Measurements from ENCODE around the gene EPHA8. TPM values are rescaled to one million over a fixed set of nuclear protein-coding genes. Genes with fewer than 3 reads are reported as not detected.

EPHA8 gene
- total and polyA plus RNA-seq, 5 donors: not detected

- H3K4me3 ChIP-seq (ENCODE audit: low read length): no peak overlapping the region
- intact Hi-C loops (cut with DNase I): no loop called here
- no peaks in the 10 kb centered on the region for H3K4me1 ChIP-seq (ENCODE audit: control insufficient read depth, insufficient read depth, low read length)
- no peaks in the 10 kb centered on the region for H3K27me3 ChIP-seq (ENCODE audit: control insufficient read depth, insufficient read depth)
- ATAC-seq (peak in 1 of 2 donors; percentile 48), DNase-seq (peak in 2 of 3 donors; percentile 10 to 12)
- H3K27ac ChIP-seq (ENCODE audit: low read length): peak overlapping the region; percentile 25
- 50% methylated on average over 29 of the region's 29 CpGs for WGBS
- H3K9me3 ChIP-seq (ENCODE audit: control insufficient read depth, low read length): no peaks in the 10 kb centered on the region
Measured at GRCh38 chr1:22582661-22583635, 19.7 kb downstream of the EPHA8 start.

GRCh38 chr1:22584001-22584562 lies 20.8 kb downstream of the EPHA8 start:
- intact Hi-C loops (cut with DNase I): no loop called here
- Histone ChIP-seq H3K27me3 (ENCODE audit: control insufficient read depth, insufficient read depth) (no peaks in the 10 kb centered on the region), H3K4me3 (ENCODE audit: low read length) (no peak overlapping the region), H3K27ac (ENCODE audit: low read length) (no peak overlapping the region), H3K9me3 (ENCODE audit: control insufficient read depth, low read length) (no peaks in the 10 kb centered on the region), H3K4me1 (ENCODE audit: control insufficient read depth, insufficient read depth, low read length) (no peaks in the 10 kb centered on the region)
- DNase-seq: no peak
- WGBS: 72% methylated on average over 10 of the region's 10 CpGs
- no peak for ATAC-seq

DNA sequence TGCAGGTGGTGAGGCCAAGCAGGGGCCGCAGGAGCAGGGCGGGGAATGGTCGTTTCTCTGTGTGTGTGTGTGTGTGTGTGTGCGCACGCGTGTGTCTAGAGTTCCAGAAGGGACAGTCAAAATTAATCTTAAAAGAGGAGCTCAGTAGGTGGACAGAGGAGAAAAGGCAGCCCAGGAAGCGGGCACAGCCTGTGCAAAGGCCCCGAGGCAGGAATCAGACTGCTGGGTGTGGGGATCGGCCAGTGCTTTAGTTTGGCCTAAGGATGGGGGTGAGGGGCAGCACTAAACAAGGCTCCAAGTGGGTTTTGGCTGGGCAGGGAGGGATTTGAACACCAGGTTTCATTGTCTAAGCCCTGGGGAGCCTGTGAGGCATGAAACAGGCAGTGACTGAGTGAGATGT lies 21.7 kb downstream of the EPHA8 start:
- Histone ChIP-seq H3K9me3 (ENCODE audit: control insufficient read depth, low read length) (no peaks in the 10 kb centered on the region), H3K4me1 (ENCODE audit: control insufficient read depth, insufficient read depth, low read length) (no peaks in the 10 kb centered on the region), H3K4me3 (ENCODE audit: low read length) (no peak overlapping the region), H3K27ac (ENCODE audit: low read length) (no peak overlapping the region), H3K27me3 (ENCODE audit: control insufficient read depth, insufficient read depth) (no peaks in the 10 kb centered on the region)
- intact Hi-C loops (cut with DNase I): no loop called here
- no peak for DNase-seq
- 92% methylated on average over 9 of the region's 9 CpGs for WGBS
- no peak for ATAC-seq

DNA sequence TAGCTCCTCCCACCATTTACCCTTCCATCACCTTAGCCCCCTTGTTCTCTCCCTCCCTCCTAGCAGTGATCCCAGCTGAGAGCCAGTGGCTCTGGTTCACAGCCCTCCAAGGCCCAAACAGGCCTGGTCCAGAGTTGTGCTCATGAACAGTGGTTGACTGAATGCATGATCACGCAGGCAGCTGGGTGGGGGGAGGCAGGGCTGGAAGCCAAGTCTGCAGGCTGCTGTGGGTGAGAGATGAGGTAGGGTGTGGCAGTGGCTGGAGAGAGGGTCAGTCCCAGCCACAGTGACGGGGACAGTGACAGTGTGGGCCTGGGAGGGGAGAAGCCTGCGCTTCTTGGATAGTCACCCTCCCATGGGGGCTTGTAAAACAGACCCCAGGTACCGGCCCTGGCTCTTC lies 22.2 kb downstream of the EPHA8 start:
- Histone ChIP-seq H3K9me3 (ENCODE audit: control insufficient read depth, low read length) (no peaks in the 10 kb centered on the region), H3K4me1 (ENCODE audit: control insufficient read depth, insufficient read depth, low read length) (no peaks in the 10 kb centered on the region), H3K27ac (ENCODE audit: low read length) (no peak overlapping the region), H3K4me3 (ENCODE audit: low read length) (no peak overlapping the region), H3K27me3 (ENCODE audit: control insufficient read depth, insufficient read depth) (no peaks in the 10 kb centered on the region)
- intact Hi-C loops (cut with DNase I): no loop called here
- DNase-seq (no peak), ATAC-seq (no peak)
- WGBS: 83% methylated on average over 4 of the region's 4 CpGs

DNA sequence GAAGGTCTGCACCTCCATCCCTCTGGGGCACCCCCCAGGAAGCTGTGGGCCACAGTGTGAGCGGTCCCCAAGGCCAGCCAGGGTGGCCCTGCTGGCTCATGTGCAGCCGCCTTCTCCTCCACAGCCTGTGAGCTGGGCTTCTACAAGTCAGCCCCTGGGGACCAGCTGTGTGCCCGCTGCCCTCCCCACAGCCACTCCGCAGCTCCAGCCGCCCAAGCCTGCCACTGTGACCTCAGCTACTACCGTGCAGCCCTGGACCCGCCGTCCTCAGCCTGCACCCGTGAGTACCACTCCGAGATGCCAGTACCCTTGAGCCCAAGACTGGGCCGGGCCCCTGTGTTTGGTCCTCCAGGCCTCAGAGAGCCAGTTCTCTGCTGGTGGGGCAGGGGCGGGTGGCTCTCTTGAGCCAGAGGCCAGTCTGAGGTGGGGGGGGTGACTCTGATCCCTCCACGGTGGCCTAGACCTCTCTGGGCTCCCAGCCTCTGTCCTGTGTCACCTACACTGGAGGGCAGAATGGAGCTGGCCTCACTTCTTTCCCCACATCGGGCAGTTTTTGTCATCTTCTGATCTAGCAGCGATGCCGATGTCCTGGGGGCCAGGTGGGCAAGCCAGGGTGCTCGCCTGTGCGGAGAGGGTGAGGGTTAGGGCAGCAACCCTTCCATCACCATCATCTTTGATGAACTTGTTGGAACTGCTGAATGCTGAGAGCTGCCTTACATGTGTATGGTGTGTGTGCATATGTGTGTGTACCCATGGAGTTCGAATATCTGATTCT lies 23.3 kb downstream of the EPHA8 start:
- Histone ChIP-seq H3K27me3 (ENCODE audit: control insufficient read depth, insufficient read depth) (no peaks in the 10 kb centered on the region), H3K9me3 (ENCODE audit: control insufficient read depth, low read length) (no peaks in the 10 kb centered on the region), H3K4me3 (ENCODE audit: low read length) (no peak overlapping the region), H3K4me1 (ENCODE audit: control insufficient read depth, insufficient read depth, low read length) (no peaks in the 10 kb centered on the region), H3K27ac (ENCODE audit: low read length) (no peak overlapping the region)
- ATAC-seq (peak in 1 of 2 donors; percentile 9), DNase-seq (no peak)
- intact Hi-C loops (cut with DNase I): no loop called here
- 87% methylated on average over 19 of the region's 19 CpGs for WGBS

- no peak overlapping the region for H3K27ac ChIP-seq (ENCODE audit: low read length)
- H3K9me3 ChIP-seq (ENCODE audit: control insufficient read depth, low read length): no peaks in the 10 kb centered on the region
- 74% methylated on average over 7 of the region's 7 CpGs for WGBS
- H3K4me3 ChIP-seq (ENCODE audit: low read length): no peak overlapping the region
- no peak for ATAC-seq
- intact Hi-C loops (cut with DNase I): no loop called here
- no peak for DNase-seq
- H3K4me1 ChIP-seq (ENCODE audit: control insufficient read depth, insufficient read depth, low read length): no peaks in the 10 kb centered on the region
- no peaks in the 10 kb centered on the region for H3K27me3 ChIP-seq (ENCODE audit: control insufficient read depth, insufficient read depth)
Measured at GRCh38 chr1:22587247-22587646, 24.0 kb downstream of the EPHA8 start.

GRCh38 chr1:22588899-22589422 lies 25.7 kb downstream of the EPHA8 start:
- intact Hi-C loops (cut with DNase I): no loop called here
- Histone ChIP-seq H3K4me1 (ENCODE audit: control insufficient read depth, insufficient read depth, low read length) (no peaks in the 10 kb centered on the region), H3K27ac (ENCODE audit: low read length) (no peak overlapping the region), H3K9me3 (ENCODE audit: control insufficient read depth, low read length) (no peaks in the 10 kb centered on the region), H3K4me3 (ENCODE audit: low read length) (no peak overlapping the region), H3K27me3 (ENCODE audit: control insufficient read depth, insufficient read depth) (no peaks in the 10 kb centered on the region)
- 84% methylated on average over 24 of the region's 24 CpGs for WGBS
- no peak for ATAC-seq
- no peak for DNase-seq

DNA sequence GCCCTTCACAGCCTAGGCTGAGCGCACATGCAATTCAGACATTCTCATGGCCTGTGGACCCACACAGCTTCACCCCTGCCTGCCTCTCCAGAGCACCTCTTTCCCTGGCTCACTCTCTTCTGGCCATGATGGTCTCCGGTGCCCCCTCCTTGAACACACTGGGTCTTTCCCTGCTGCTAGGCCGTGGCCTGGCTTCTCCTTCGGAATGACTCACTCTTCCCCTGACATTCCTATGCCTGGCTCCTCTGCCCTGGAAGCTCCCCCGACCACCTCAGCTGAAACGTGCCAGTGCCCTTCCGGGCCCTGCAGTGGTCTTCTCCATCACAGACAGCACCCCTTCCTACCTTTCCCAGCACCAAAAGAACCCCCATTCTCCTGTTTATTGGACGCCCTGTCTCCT lies 28.3 kb downstream of the EPHA8 start:
- no peaks in the 10 kb centered on the region for H3K27me3 ChIP-seq (ENCODE audit: control insufficient read depth, insufficient read depth)
- H3K9me3 ChIP-seq (ENCODE audit: control insufficient read depth, low read length): no peaks in the 10 kb centered on the region
- no peaks in the 10 kb centered on the region for H3K4me1 ChIP-seq (ENCODE audit: control insufficient read depth, insufficient read depth, low read length)
- no peak for DNase-seq
- ATAC-seq: no peak
- intact Hi-C loops (cut with DNase I): no loop called here
- 66% methylated on average over 8 of the region's 8 CpGs for WGBS
- H3K27ac ChIP-seq (ENCODE audit: low read length): no peak overlapping the region
- no peak overlapping the region for H3K4me3 ChIP-seq (ENCODE audit: low read length)

DNA sequence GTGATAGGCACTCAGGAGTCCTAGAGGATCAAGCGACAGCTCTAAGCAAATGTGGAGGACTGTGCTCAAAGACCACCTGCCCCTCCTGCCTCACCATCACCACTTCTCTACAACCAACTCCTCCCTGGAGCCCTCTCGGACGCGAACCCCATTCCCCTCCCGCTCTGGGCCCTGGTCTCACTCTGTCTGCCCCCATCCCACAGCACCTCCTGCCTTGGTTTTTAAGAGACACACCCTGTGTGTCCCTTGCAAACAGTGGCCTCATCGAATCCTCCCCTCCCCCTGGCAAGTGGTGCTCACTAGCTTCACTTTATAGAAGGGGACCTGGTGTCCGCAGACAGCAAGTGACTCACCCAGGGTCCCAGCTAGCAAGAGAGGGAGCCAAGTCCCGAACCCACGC lies 28.8 kb downstream of the EPHA8 start:
- 78% methylated on average over 9 of the region's 9 CpGs for WGBS
- no peaks in the 10 kb centered on the region for H3K27me3 ChIP-seq (ENCODE audit: control insufficient read depth, insufficient read depth)
- ATAC-seq: no peak
- H3K9me3 ChIP-seq (ENCODE audit: control insufficient read depth, low read length): no peaks in the 10 kb centered on the region
- intact Hi-C loops (cut with DNase I): no loop called here
- no peak overlapping the region for H3K4me3 ChIP-seq (ENCODE audit: low read length)
- H3K4me1 ChIP-seq (ENCODE audit: control insufficient read depth, insufficient read depth, low read length): no peaks in the 10 kb centered on the region
- no peak overlapping the region for H3K27ac ChIP-seq (ENCODE audit: low read length)
- no peak for DNase-seq

- intact Hi-C loops (cut with DNase I): no loop called here
- Histone ChIP-seq H3K27ac (ENCODE audit: low read length) (no peak overlapping the region), H3K27me3 (ENCODE audit: control insufficient read depth, insufficient read depth) (no peaks in the 10 kb centered on the region), H3K9me3 (ENCODE audit: control insufficient read depth, low read length) (no peaks in the 10 kb centered on the region), H3K4me1 (ENCODE audit: control insufficient read depth, insufficient read depth, low read length) (no peaks in the 10 kb centered on the region), H3K4me3 (ENCODE audit: low read length) (no peak overlapping the region)
- no peak for ATAC-seq
- DNase-seq: no peak
- 43% methylated on average over 38 of the region's 38 CpGs for WGBS
Measured at GRCh38 chr1:22592919-22593790, 29.9 kb downstream of the EPHA8 start.
